ENCODE measurements around the gene SCG3.

SCG3 gene

DNA sequence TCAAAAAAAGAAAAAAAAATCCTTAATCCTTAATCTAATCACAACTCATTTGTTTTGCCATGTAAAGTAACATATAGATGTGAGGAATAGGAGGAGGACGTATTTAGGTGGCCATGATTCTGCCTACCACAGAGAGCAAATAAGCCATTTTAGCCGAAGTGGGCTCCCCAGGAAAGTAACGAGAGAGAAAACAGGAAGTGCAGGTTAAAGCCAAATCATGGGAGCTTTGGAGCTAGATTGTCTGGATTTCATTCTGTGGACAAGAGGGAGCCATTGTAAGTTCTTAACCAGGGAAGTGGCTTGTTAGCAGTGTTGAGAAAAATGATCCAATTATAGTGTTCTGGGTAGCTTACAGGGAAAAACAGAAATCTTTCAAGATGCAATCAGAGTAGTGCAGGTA, 79.5 kb downstream of the SCG3 start:
- no peak for FAIRE-seq

DNA sequence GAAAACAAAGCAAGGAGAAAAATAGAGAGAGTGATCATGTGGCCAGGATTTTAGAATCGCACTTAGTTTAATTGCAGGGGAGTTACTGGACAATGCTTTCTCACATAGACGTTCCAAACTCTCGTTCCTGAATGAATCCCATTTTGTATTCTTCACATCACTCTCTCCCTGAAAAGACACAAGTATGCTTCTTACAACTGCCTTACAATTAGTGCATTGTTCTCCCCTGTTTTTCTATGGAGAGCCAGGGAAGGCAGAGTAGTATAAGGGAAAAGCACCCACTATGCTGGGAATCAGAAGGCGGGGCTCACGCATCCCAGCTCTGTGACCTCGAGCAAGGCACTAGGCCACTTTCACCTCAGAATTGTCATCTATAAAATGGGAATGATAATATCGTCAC, 84.4 kb downstream of the SCG3 start:
- FAIRE-seq: no peak

DNA sequence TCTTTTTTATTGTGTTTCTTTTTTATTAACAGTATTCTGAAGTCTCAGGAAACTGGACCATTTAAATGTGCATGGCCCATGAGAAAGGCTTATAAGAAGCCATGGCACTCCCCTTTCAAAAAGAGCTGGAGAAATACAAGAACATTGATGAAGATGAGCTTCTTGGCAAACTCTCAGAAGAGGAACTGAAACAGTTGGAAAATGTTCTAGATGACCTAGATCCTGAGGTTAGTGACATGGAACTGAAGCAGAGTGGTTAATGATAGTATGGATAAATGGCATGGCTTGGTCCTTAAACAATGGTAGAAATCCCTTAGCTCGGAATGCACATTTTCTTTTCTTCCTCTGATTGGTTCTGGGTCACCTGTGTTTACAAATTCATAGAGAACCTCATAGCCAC, 85.0 kb downstream of the SCG3 start:
- no peak for FAIRE-seq

DNA sequence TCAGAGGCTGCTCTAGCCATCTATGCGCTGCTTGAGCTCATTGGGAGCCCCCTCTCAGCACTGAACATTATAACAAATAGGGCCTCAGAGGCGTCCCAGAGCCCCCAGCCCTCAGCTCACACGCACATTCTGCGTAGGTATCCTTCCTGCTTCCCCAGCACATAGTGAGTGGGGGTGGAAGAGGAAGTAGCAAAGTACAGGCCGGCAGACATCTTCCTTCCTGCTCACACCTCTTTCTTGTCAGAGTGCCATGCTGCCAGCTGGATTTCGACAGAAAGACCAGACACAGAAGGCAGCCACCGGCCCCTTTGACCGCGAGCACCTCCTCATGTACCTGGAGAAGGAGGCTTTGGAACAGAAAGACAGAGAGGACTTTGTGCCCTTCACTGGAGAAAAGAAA, 86.7 kb downstream of the SCG3 start:
- no peak for FAIRE-seq

All from colon (tissue), 2 donors.